Muscle of leg (tissue), 16 donors: Measurements from ENCODE around the gene ZNF672. TPM values are rescaled to one million over a fixed set of nuclear protein-coding genes. Genes with fewer than 3 reads are reported as not detected.
"Not testable (repeated sequence)": the region's sequence is repeated elsewhere in the genome, so short reads cannot be mapped to it uniquely, and the experiment has no call there.

Experiments used
- DNase-seq: peaks from one replicate; pipeline ENCODE4 v3.0.0; 2013
- H3K27ac ChIP-seq: one replicate; pipeline ENCODE4 v1.5.1; 2013; ENCODE audit warnings: mild to moderate bottlenecking, low read length, control low read depth
- H3K27me3 ChIP-seq: one replicate; pipeline ENCODE4 v1.6.1; 2013; ENCODE audit warnings: low read length; ENCODE audit not compliant: control insufficient read depth, insufficient read depth
- H3K36me3 ChIP-seq: one replicate; pipeline ENCODE4 v1.6.1; 2013; ENCODE audit warnings: low read length; ENCODE audit not compliant: control insufficient read depth, insufficient read depth
- H3K4me1 ChIP-seq: one replicate; pipeline ENCODE4 v1.6.1; 2013; ENCODE audit warnings: low read length; ENCODE audit not compliant: control insufficient read depth, insufficient read depth
- H3K4me3 ChIP-seq: one replicate; pipeline ENCODE4 v1.5.1; 2013; ENCODE audit warnings: low read length, control low read depth
- H3K9me3 ChIP-seq: replicated peaks from 2 replicates; pipeline ENCODE4 v1.6.1; 2013; ENCODE audit warnings: low read depth, low read length; ENCODE audit not compliant: control insufficient read depth
- whole genome bisulfite sequencing: methylation state at CpG from one replicate; pipeline ENCODE4 v1.1.5; 2013; ENCODE audit warnings: missing lambda C conversion rate; ENCODE audit not compliant: insufficient coverage; 5-methylcytosine and 5-hydroxymethylcytosine counted together
- long read RNA-seq, 11 donors: transcript quantifications; one replicate each; lab custom pipeline, GENCODE V29; 2026
- polyA plus RNA-seq, 8 donors: library from polyadenylated mRNA; unstranded; fragments of 120-200 nt; gene quantifications; one replicate each; pipeline versions ENCODE4 v1.2.1 to v1.2.3, GENCODE V29; 2013; ENCODE audit warnings: inconsistent platforms in 1 of 8, low replicate concordance in 1 of 8; ENCODE audit not compliant: insufficient read length in 8 of 8, insufficient read depth in 1 of 8
- total RNA-seq: library from RNA; stranded (reverse); fragments of 120-200 nt; gene quantifications from one replicate; pipeline ENCODE4 v1.2.4, GENCODE V29; 2013

ZNF672 gene
- total RNA-seq (13.3 TPM), polyA plus RNA-seq (10 to 100 TPM; 16.4 to 20.7 (median 18.5) TPM)
- long read RNA-seq, donor 1, partial matches to known transcripts = 0 of 4 reads
- long read RNA-seq, donor 1, other reads (novel, unspliced or antisense) = 0 of 4 reads
- long read RNA-seq, donor 2 = 0 reads
- long read RNA-seq, donor 3, partial matches to known transcripts = 0 of 2 reads
- long read RNA-seq, donor 3, other reads (novel, unspliced or antisense) = 0 of 2 reads
- long read RNA-seq, donor 4, transcript ZNF672-201 (4 exons, 2,989 nt) = major isoform, 9 of 9 reads
- long read RNA-seq, donor 4, partial matches to known transcripts = 0 of 9 reads
- long read RNA-seq, donor 4, other reads (novel, unspliced or antisense) = 0 of 9 reads
- long read RNA-seq, donor 5, transcript ZNF672-201 (4 exons, 2,989 nt) = major isoform, 8 of 17 reads
- long read RNA-seq, donor 5, partial matches to known transcripts = 9 of 17 reads
- long read RNA-seq, donor 5, other reads (novel, unspliced or antisense) = 0 of 17 reads
- long read RNA-seq, donor 6, transcript ZNF672-201 (4 exons, 2,989 nt) = major isoform, 16 of 19 reads
- long read RNA-seq, donor 6, partial matches to known transcripts = 0 of 19 reads
- long read RNA-seq, donor 6, other reads (novel, unspliced or antisense) = 0 of 19 reads
- long read RNA-seq, donor 7, transcript ZNF672-201 (4 exons, 2,989 nt) = major isoform, 5 of 6 reads
- long read RNA-seq, donor 7, partial matches to known transcripts = 0 of 6 reads
- long read RNA-seq, donor 7, other reads (novel, unspliced or antisense) = 0 of 6 reads
- long read RNA-seq, donor 8, partial matches to known transcripts = 0 of 3 reads
- long read RNA-seq, donor 8, other reads (novel, unspliced or antisense) = 0 of 3 reads
- long read RNA-seq, donor 9, partial matches to known transcripts = 0 of 1 reads
- long read RNA-seq, donor 9, other reads (novel, unspliced or antisense) = 0 of 1 reads
- long read RNA-seq, donor 10, transcript ZNF672-201 (4 exons, 2,989 nt) = major isoform, 6 of 6 reads
- long read RNA-seq, donor 10, partial matches to known transcripts = 0 of 6 reads
- long read RNA-seq, donor 10, other reads (novel, unspliced or antisense) = 0 of 6 reads
- long read RNA-seq, donor 11, partial matches to known transcripts = 0 of 2 reads
- long read RNA-seq, donor 11, other reads (novel, unspliced or antisense) = 0 of 2 reads

DNA sequence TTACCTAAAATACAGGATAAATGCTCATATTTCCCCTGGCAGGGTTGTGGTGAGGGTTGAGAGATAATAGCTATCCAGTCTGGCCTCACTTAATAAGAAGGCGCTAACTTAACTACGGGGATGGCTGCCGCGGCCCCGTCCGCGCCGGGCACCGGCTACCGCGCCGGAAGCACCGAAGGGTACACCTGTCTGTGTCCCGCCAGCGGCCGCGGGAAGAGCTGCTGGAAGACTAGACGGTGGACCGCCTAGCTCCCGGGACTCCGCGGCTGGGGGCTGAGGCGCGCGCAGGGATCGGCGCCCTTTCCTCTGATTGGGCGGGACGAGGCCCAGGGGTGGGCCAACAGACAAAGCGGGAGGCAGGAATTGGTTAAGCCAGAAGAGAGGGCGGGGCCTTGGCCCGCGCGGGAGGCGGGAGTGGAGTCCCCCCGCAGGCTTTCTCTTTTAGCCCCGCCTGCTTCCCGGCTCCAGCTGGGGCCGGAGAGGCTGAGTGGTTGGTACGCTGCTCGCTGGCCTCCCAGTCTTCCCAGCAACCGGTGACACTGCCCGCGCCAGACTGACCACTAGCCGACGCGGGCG, at the start of gene ZNF672:
Gene ZNF672 (plus strand): TSS at position 444 of the 576 bp plus-strand sequence. CDS start 9,051 bp downstream, outside the sequence.
- H3K4me1 ChIP-seq = peaks cover 28% of the 10 kb centered on the region
- under 1% methylated on average over 42 of the region's 48 CpGs for WGBS

DNA sequence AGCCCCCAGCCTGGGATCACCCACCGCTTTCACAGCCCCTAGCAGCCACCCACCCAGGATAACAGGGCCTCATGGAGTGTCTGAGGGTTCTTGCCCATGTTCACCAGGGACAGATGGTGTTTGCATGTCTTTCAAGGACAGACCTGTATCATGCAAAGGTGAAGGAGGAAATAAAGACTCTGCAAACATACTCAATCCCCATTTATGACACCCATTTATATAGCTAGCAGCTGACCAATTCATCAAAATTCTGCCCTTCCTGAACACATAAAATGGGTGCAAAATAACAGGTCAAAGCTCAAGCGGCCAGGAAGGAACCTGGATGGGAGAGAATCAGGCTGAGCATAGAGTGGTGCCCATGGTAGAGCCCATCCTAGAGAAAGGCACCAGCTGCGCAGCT, 49.7 kb upstream of the ZNF672 start:
- no peak overlapping the region for H3K4me3 ChIP-seq
- H3K9me3 ChIP-seq = peaks cover 6% of the 10 kb centered on the region
- no peaks in the 10 kb centered on the region for H3K36me3 ChIP-seq
- H3K4me1 ChIP-seq = no peaks in the 10 kb centered on the region
- no CpG with 5 or more reads among the region's 3 CpGs for WGBS
- H3K27me3 ChIP-seq = no peaks in the 10 kb centered on the region
- no peak overlapping the region for H3K27ac ChIP-seq
- DNase-seq = no peak

More for the DNA sequence above, at the start of gene ZNF672:
- Histone ChIP-seq H3K9me3 (no peaks in the 10 kb centered on the region), H3K27me3 (peaks cover 9% of the 10 kb centered on the region), H3K36me3 (peaks cover 7% of the 10 kb centered on the region), H3K27ac (peak within 1 kb of the TSS; percentile 100), H3K4me3 (peak within 1 kb of the TSS; percentile 86)
- DNase-seq = peak; percentile 100

DNA sequence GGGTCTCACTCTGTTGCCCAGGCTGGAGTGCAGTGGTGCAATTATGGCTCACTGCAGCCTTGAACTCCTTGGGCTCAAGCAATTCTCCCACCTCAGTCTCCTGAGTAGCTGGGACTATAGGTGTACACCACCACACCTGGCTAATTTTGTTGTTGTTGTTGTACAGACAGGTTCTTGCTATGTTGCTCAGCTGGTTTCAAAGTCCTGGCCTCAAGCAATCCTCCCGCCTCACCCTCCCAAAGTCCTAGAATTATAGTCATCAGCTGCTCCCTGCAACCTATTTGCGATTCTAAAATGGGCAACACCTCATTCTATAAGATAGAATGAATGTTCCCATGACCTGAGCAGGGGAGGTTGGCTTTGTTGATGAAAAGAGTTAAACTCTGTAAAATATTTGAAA, 48.7 kb upstream of the ZNF672 start:
- not testable (repeated sequence) for H3K36me3 ChIP-seq, H3K4me3 ChIP-seq, H3K9me3 ChIP-seq, H3K4me1 ChIP-seq, H3K27me3 ChIP-seq, H3K27ac ChIP-seq, DNase-seq
- no CpG with 5 or more reads among the region's 2 CpGs for WGBS

DNA sequence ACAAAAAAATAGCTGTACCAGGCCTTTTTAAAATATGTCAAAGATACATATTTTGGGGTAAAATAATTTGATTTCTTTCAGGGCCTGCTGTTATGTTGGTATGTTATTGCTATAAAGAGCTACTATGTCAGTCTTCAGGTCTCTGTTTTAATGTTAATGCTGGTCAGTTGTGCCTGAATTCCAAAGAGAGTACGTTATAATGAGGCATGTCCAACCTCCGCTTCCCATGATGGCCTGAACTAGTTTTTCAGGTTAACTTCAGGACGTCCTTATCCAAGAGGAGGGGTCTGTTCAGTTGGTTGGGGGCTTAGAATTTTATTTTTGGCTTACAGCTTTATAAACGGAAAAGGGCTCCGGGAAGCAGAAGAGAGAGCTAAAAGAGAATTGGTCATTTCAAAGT, 47.6 kb upstream of the ZNF672 start:
- no peak overlapping the region for H3K27ac ChIP-seq
- 68% methylated on average over 2 of the region's 5 CpGs for WGBS
- H3K36me3 ChIP-seq = no peaks in the 10 kb centered on the region
- no peak for DNase-seq
- peaks cover 9% of the 10 kb centered on the region for H3K9me3 ChIP-seq
- H3K4me1 ChIP-seq = no peaks in the 10 kb centered on the region
- H3K4me3 ChIP-seq = no peak overlapping the region
- no peaks in the 10 kb centered on the region for H3K27me3 ChIP-seq

DNA sequence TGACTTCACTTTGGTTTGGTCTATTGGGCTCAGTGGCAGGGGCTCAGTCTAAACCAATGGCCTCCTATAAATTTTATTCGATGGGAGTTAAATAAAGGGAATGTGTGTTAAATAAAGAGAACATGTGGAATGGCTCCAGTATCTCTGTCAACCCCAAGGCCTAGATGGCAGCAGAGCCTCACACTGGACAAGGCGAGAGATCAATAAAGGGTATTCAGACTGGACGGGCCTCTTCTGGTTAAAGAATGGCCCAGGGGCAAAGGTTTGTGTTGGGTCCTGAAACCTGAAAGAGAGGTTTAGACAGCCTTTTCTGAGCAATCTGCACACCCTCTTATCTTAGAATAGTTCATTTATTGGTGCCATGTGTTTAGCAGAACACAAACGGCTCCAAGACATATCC, 47.0 kb upstream of the ZNF672 start:
- Histone ChIP-seq H3K27ac (no peak overlapping the region), H3K4me3 (no peak overlapping the region), H3K27me3 (no peaks in the 10 kb centered on the region), H3K36me3 (no peaks in the 10 kb centered on the region), H3K4me1 (no peaks in the 10 kb centered on the region), H3K9me3 (peaks cover 9% of the 10 kb centered on the region)
- WGBS = 78% methylated on average over 3 of the region's 4 CpGs
- no peak for DNase-seq

DNA sequence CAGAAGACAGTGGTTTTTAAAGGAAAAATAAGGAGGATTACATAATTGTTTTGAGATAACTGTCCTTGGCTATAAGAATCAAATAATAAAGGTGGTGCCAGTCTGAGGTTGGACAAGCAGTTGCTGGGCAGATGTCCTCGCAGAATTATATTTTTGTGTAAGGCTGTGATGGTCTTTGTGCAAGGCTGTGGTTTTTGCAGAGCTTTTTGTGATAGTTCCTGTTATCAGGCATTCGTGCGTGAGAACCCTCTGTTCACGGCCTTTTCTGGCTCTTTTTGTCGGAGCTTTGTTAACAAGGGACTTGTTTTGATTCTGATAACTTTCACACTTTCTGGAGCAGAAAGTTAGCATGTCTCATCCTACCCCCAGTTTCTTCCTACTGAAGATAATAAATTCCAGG, 45.7 kb upstream of the ZNF672 start:
- 57% methylated on average over 1 of the region's 5 CpGs for WGBS
- no peaks in the 10 kb centered on the region for H3K36me3 ChIP-seq
- no peak for DNase-seq
- no peaks in the 10 kb centered on the region for H3K4me1 ChIP-seq
- no peak overlapping the region for H3K27ac ChIP-seq
- H3K9me3 ChIP-seq = peaks cover 9% of the 10 kb centered on the region
- no peak overlapping the region for H3K4me3 ChIP-seq
- no peaks in the 10 kb centered on the region for H3K27me3 ChIP-seq

DNA sequence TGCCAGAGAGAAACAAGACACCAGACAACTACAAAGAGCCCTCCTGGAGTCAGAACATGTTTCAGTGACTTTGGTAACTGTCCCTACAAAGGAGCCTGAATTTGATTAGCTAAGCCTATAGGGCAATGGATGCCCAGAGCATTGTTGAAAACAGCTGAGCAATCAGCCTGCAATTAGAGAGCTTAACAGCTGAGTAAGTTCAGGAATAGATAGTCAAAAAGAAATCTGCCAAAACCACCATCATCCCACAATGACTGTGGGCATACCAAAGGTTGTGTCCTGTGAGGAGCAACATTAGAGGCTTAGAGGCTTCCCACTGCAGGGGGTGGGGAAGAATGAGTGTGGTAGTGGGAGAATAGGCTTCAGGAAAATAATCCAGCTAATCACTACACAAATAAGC, 44.4 kb upstream of the ZNF672 start:
- Histone ChIP-seq H3K4me3 (no peak overlapping the region), H3K27ac (no peak overlapping the region), H3K9me3 (peaks cover 7% of the 10 kb centered on the region), H3K27me3 (no peaks in the 10 kb centered on the region), H3K36me3 (no peaks in the 10 kb centered on the region), H3K4me1 (no peaks in the 10 kb centered on the region)
- DNase-seq = no peak

DNA sequence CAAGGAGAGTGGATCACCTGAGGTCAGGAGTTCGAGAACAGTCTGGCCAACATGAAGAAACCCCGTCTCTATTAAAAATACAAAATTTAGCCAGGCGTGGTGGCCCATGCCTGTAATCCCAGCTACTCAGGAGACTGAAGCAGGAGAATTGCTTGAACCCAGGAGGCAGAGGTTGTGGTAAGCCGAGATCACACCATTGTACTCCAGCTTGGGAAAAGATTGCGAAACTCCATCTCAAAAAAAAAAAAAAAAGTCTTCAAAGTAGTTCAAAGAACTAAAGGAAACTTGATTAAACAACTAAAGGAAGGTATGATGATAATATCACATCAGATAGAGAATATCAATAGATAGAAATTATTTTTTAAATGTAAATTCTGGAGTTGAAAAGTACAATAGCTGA, 43.4 kb upstream of the ZNF672 start:
- not testable (repeated sequence) for H3K36me3 ChIP-seq, H3K27ac ChIP-seq, H3K27me3 ChIP-seq, DNase-seq, H3K4me1 ChIP-seq, H3K4me3 ChIP-seq, H3K9me3 ChIP-seq
- WGBS = 73% methylated on average over 2 of the region's 5 CpGs

DNA sequence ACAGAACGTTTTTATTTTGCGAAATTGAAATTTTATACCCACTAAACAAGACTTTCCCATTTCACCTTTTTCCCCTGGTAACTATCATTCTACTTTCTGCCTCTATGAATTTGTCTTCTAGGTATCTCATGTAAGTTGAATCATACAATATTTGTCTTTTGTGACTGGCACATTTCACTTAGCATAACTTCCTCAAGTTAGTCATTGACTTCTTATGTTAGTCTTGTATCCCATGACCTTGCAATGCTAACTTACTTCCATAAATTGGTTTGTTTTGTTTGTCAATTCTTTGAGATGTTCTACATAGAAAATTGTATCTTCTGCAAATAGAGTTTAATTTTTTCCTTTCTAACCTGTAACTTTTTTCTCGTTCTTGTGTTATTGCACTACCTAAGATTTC, 39.2 kb upstream of the ZNF672 start:
- Histone ChIP-seq H3K27me3 (no peaks in the 10 kb centered on the region), H3K4me1 (no peaks in the 10 kb centered on the region), H3K9me3 (no peaks in the 10 kb centered on the region), H3K4me3 (no peak overlapping the region), H3K36me3 (no peaks in the 10 kb centered on the region), H3K27ac (no peak overlapping the region)
- no CpG with 5 or more reads among the region's 3 CpGs for WGBS
- no peak for DNase-seq
